ENCODE results near the gene SFMBT2.

SFMBT2 gene

DNA sequence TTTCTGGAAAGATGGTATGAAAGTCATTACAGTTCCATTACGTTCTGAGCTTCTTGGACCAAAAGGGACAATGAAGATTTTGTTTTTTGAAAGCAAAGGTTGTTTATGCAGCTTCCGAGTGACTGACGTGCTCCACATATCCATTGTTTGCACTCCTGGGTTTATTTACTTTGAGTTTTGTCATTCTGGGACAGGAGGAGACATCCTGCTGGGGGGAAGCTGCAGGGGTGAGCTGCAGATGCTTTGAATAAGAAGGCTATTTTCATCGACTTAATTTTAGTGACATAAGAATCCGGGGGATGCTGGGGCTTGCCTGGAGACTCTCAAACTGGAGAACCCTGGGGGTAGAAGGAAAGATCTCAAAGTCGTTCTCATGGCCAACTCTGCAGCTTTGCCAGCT, 12.7 kb upstream of the SFMBT2 start:
- TF ChIP-seq, protein P1, sequence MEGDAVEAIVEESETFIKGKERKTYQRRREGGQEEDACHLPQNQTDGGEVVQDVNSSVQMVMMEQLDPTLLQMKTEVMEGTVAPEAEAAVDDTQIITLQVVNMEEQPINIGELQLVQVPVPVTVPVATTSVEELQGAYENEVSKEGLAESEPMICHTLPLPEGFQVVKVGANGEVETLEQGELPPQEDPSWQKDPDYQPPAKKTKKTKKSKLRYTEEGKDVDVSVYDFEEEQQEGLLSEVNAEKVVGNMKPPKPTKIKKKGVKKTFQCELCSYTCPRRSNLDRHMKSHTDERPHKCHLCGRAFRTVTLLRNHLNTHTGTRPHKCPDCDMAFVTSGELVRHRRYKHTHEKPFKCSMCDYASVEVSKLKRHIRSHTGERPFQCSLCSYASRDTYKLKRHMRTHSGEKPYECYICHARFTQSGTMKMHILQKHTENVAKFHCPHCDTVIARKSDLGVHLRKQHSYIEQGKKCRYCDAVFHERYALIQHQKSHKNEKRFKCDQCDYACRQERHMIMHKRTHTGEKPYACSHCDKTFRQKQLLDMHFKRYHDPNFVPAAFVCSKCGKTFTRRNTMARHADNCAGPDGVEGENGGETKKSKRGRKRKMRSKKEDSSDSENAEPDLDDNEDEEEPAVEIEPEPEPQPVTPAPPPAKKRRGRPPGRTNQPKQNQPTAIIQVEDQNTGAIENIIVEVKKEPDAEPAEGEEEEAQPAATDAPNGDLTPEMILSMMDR (IDR thresholded peaks at IDR 0.05) = no peak

DNA sequence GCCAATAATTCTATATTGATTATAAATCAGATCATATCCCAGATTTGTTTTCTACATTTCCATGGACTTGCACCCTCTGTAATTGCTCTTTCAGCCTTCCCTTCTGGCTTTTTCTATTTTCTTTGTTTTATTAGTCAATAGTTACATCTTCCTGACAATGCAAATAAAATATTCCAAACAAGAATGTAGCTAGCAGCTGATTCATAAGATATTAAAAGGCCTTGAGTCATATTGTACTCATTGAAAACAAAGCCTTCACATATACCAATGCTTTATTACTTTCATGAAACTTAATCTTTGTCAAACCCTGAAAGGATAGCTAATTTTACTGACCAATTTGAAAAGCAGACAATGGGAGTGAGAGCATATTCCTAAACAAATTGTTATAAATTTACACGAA, 10.7 kb upstream of the SFMBT2 start:
- TF ChIP-seq, protein P1 (IDR thresholded peaks at IDR 0.05) = no peak

DNA sequence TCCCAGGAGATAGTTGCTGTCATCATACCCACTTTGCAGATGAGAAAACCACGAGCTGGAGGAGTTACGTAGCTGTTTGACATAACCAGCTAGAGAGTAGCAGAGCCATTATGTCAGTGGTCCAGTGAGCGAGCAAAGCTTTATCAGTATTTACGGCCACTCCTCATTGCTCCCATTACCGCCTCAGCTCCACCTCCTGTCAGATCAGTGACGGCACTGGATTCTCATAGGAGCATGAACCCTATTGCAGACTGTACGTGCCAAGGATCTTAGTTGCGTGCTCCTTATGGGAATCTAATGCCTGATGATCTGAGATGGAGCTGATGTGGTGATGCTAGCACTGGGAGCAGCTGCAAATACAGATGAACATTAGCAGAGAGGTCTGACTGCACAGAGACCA, 9.2 kb upstream of the SFMBT2 start:
- TF ChIP-seq, protein P1 (IDR thresholded peaks at IDR 0.05) = no peak

DNA sequence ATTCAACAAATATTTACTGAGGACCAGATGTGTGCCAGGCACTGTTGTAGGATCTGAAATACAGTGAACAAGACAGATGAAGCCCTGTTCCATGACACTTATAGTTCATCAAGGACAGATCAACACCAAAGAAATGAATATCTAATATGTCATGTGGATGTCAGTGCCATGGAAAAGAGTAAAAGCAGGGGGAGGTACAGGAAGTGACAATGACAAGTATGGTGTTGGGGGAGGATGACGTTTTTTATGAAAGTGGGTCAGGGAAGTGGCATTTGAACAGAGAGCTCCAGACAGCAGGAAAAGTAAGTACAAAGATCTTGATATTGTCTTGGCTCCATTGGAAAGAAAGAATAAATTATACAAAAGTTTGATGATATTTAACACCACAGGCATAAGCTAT, 7.0 kb upstream of the SFMBT2 start:
- TF ChIP-seq, protein P1 (IDR thresholded peaks at IDR 0.05) = no peak

DNA sequence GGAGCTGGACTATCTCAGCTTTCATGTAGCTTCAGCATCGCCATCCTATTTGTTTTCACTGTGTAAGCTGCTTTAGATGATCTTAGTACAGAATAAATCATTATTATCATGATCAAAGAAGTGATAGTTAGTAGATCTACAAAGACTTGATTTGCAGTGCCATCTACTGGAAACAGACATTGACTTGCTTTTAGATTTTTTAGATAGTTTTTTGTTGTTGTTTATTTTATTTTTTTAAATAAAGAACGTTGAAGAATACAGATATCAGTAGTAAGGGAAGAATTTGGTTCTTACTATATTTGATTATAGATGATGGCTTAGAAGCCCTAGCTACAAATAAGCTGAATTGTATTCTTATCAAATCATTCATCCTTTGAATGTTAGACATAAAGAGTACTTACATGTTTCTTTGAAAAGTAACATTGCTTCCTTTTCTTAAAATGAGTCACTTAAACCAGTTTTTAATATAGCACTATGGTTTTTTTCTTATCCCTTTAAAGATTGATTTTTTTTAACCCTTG, 6.3 kb upstream of the SFMBT2 start:
- TF ChIP-seq, protein P1 (IDR thresholded peaks at IDR 0.05) = peak; percentile 64

DNA sequence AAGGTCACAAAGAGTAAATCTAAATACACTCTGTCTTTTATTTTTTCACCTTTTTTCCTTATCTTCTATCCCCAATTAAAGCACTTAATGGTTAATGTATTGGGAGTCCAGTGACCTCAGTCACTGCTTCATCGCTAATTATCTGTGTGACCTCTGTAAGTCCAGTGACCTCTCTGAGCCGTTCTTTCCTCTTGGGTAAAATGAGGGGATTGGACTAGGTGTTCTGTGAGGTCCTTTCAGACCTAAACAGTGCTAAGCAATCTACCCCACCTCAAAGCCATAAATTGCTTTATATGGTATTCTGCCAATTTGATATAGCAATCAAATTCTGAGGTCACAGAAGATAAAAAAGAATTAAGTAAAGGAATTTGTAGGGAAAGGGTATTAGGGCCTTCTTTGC, 3.9 kb upstream of the SFMBT2 start:
- TF ChIP-seq, protein P1 (IDR thresholded peaks at IDR 0.05) = no peak

DNA sequence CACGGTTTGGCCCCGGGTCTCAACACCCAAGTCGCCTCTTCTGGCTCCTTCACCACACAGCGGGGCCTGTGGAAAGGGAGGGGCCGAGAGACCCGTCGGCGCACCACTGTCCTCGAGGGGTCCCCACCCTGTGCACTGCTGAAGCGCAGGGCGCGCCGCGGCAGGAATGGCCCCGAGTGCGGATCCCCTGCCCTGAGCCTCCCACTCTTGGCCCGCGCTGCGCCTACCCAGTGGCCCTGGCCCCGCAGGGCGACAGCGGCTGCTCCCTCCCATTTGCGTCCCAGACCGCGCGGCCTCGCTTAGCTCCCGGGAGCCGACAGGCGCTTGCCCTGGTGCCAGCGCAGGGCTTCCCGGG, 2.1 kb upstream of the SFMBT2 start:
- TF ChIP-seq, protein P1 (IDR thresholded peaks at IDR 0.05) = no peak

DNA sequence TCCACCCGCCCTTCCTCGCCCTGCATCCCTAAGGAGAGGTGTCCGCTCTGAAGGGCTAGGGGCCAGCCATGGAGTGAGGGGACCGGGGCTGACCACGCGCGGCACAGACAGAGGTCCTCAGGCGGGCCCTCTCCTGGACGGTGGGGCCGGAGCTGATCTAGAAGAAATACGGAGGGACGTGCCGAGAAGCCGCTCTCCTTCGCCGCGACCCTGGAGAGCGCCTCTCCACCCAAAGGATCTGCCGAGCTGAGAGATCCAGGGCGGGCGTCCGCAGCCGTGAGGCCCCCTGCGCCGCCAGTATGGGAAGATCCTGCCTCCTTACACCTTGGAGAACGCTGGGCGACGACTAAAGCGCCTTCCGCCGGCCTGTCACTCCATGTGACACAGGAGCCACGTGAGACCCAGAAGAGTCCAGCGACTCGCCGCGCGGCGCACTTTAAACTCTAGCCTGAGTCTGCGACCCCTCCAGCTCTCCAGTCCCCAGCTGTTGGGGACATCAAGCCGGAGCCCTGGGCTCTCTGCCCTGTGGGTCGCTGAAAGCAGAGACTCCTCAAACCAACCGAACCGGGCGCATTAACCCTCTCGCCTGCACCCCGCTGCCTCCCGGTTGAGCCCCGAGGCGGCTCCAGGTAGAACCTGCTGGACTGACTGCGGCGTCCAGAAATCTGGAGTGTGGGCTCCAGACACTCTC, 1.5 kb upstream of the SFMBT2 start:
- TF ChIP-seq, protein P1 (IDR thresholded peaks at IDR 0.05) = no peak

All from LNCAP (cell line).